ENCODE measurements around the gene GNB2.
"Not testable (repeated sequence)": the region's sequence is repeated elsewhere in the genome, so short reads cannot be mapped to it uniquely, and the experiment has no call there.

The GNB2 gene

GRCh38 chr7:100696123-100696521, 22.6 kb downstream of the GNB2 start:
- DNase-seq (ENCODE audit: low spot score): no peak

GRCh38 chr7:100699018-100699417, 25.5 kb downstream of the GNB2 start:
- DNase-seq (ENCODE audit: low spot score): no peak

GRCh38 chr7:100701089-100701488, 27.5 kb downstream of the GNB2 start:
- DNase-seq (ENCODE audit: low spot score): not testable (repeated sequence)

- DNase-seq (ENCODE audit: low spot score): peak; percentile 92
These were observed 31.8 kb downstream of the GNB2 start for GRCh38 chr7:100705320-100705752.

GRCh38 chr7:100705753-100706671, 32.5 kb downstream of the GNB2 start, which contains the start of gene POP7:
Gene POP7 (plus strand): TSS chr7:100706121. CDS start chr7:100706831, 710 bp downstream.
- peak; percentile 100 for DNase-seq (ENCODE audit: low spot score)

- no peak for DNase-seq (ENCODE audit: low spot score)
These were observed 33.3 kb downstream of the GNB2 start for GRCh38 chr7:100706672-100707311.

- no peak for DNase-seq (ENCODE audit: low spot score)
These were observed 34.9 kb downstream of the GNB2 start for GRCh38 chr7:100708395-100708794.

- no peak for DNase-seq (ENCODE audit: low spot score)
These were observed 36.9 kb downstream of the GNB2 start for GRCh38 chr7:100710452-100710851.

GRCh38 chr7:100711369-100711768, 37.8 kb downstream of the GNB2 start:
- DNase-seq (ENCODE audit: low spot score): no peak

GRCh38 chr7:100714725-100715124, 41.2 kb downstream of the GNB2 start:
- no peak for DNase-seq (ENCODE audit: low spot score)

- not testable (repeated sequence) for DNase-seq (ENCODE audit: low spot score)
These were observed 43.5 kb downstream of the GNB2 start for GRCh38 chr7:100717073-100717472.

- DNase-seq (ENCODE audit: low spot score): no peak
These were observed 46.2 kb downstream of the GNB2 start for GRCh38 chr7:100719523-100720278.

GRCh38 chr7:100720279-100720670, 46.7 kb downstream of the GNB2 start, which contains the start of gene EPO:
Gene EPO (plus strand): TSS chr7:100720468. CDS start chr7:100720981, 513 bp downstream.
- DNase-seq (ENCODE audit: low spot score): no peak

GRCh38 chr7:100720671-100721504, 47.3 kb downstream of the GNB2 start:
- no peak for DNase-seq (ENCODE audit: low spot score)

GRCh38 chr7:100721505-100721812, 47.9 kb downstream of the GNB2 start:
- DNase-seq (ENCODE audit: low spot score): no peak

GRCh38 chr7:100722480-100723212, 49.1 kb downstream of the GNB2 start:
- no peak for DNase-seq (ENCODE audit: low spot score)

- DNase-seq (ENCODE audit: low spot score): no peak
These were observed 50.3 kb downstream of the GNB2 start for GRCh38 chr7:100723732-100724275.

GRCh38 chr7:100724364-100724763, 50.8 kb downstream of the GNB2 start:
- DNase-seq (ENCODE audit: low spot score): not testable (repeated sequence)

- DNase-seq (ENCODE audit: low spot score): no peak
These were observed 53.6 kb downstream of the GNB2 start for GRCh38 chr7:100726996-100727761.

GRCh38 chr7:100728196-100728595, 54.7 kb downstream of the GNB2 start:
- no peak for DNase-seq (ENCODE audit: low spot score)

Measured in NAMALWA (cell line).